Thyroid gland (tissue), 4 donors: ENCODE measurements around the gene EIF2S3. TPM values are rescaled to one million over a fixed set of nuclear protein-coding genes. Genes with fewer than 3 reads are reported as not detected.

Experiments
- DNase-seq, 2 donors: peaks; one replicate each; pipeline ENCODE4 v3.0.0-alpha.2; 2019
- H3K27ac ChIP-seq, 3 donors: fragments of 200-600 bp; sonication (generic); 1 replicate in 2 of 3; 2 replicates in 1 of 3; pipeline ENCODE4 v1.5.1; 2016 to 2019; ENCODE audit warnings: mild to moderate bottlenecking in 1 of 3, moderate library complexity in 1 of 3
- H3K27me3 ChIP-seq: fragments of 200-600 bp; sonication (generic); one replicate; pipeline ENCODE4 v1.5.1; 2019
- H3K36me3 ChIP-seq, 2 donors: fragments of 200-600 bp; sonication (generic); one replicate each; pipeline ENCODE4 v1.5.1; 2016 to 2019
- H3K4me1 ChIP-seq, 2 donors: fragments of 200-600 bp; sonication (generic); one replicate each; pipeline ENCODE4 v1.5.1; 2017 to 2019
- H3K4me3 ChIP-seq, 3 donors: fragments of 200-600 bp; sonication (generic); replicated peaks in 1 of 3; 1 replicate in 2 of 3; 2 replicates in 1 of 3; pipeline ENCODE4 v1.5.1; 2016; ENCODE audit warnings: mild to moderate bottlenecking in 1 of 3
- H3K9me3 ChIP-seq: fragments of 200-600 bp; sonication (generic); one replicate; pipeline ENCODE4 v1.5.1; 2017
- CTCF ChIP-seq, 6 experiments: fragments of 200-600 bp in 3 of 6; fragments of 450-650 bp in 3 of 6; sonication (generic) in 3 of 6; IDR thresholded peaks; one replicate each; pipeline ENCODE4 v1.5.1; 2016 to 2019; ENCODE audit warnings: antibody characterized with exemption in 6 of 6, mild to moderate bottlenecking in 2 of 6, inconsistent platforms in 1 of 6, moderate library complexity in 1 of 6
- POLR2A ChIP-seq, 2 donors: fragments of 450-650 bp; IDR thresholded peaks; one replicate each; pipeline ENCODE4 v1.6.1; 2017; ENCODE audit warnings: antibody characterized with exemption in 2 of 2, mild to moderate bottlenecking in 2 of 2, moderate library complexity in 1 of 2
- WGBS, 2 donors: methylation state at CpG; one replicate each; pipeline ENCODE4 v1.1.5; 2017; 5-methylcytosine and 5-hydroxymethylcytosine counted together
- intact Hi-C: fragments of 100-400 bp; cut with DNase I; formaldehyde crosslinking; loops from one replicate; pipeline ENCODE4 v1.15.1; 2023
- total RNA-seq, 4 donors: library from RNA; depleted of rRNA; stranded (reverse); fragments of >200 nt; gene quantifications; one replicate each; pipeline ENCODE4 v1.2.3, GENCODE V29; 2016

EIF2S3 gene
- total RNA-seq, 4 donors from 2014 or later = 115 to 176 (median 138) TPM

GRCh38 chrX:24017674-24018073 is 37.1 kb upstream of the EIF2S3 start:
- 92 to 98% methylated on average over 9 of the region's 9 CpGs for WGBS, 2 donors
- H3K9me3 ChIP-seq = no peaks in the 10 kb centered on the region
- DNase-seq = no peak
- no peak overlapping the region for H3K27ac ChIP-seq
- TF ChIP-seq POLR2A (IDR thresholded peaks at IDR 0.05) (no peak), CTCF (IDR thresholded peaks at IDR 0.05) (no peak)
- no peaks in the 10 kb centered on the region for H3K36me3 ChIP-seq
- H3K4me1 ChIP-seq = peaks cover 3 to 4% of the 10 kb centered on the region in 2 donors
- intact Hi-C loops = no loop called here
- no peak overlapping the region for H3K4me3 ChIP-seq
- no peaks in the 10 kb centered on the region for H3K27me3 ChIP-seq

- intact Hi-C loops = no loop called here
- no peaks in the 10 kb centered on the region for H3K9me3 ChIP-seq
- no peak overlapping the region for H3K27ac ChIP-seq
- no peaks in the 10 kb centered on the region for H3K36me3 ChIP-seq
- no peaks in the 10 kb centered on the region for H3K27me3 ChIP-seq
- no peak for DNase-seq
- no peak for TF ChIP-seq POLR2A (IDR thresholded peaks at IDR 0.05)
- no peak for TF ChIP-seq CTCF (IDR thresholded peaks at IDR 0.05)
- H3K4me3 ChIP-seq = no peak overlapping the region
- WGBS, 2 donors = 46 to 84% methylated on average over 4 of the region's 4 CpGs
- H3K4me1 ChIP-seq = peaks cover 4 to 7% of the 10 kb centered on the region in 2 donors
These were observed 35.9 kb upstream of the EIF2S3 start for GRCh38 chrX:24018809-24019208.

- TF ChIP-seq POLR2A (IDR thresholded peaks at IDR 0.05) = no peak
- no peak for TF ChIP-seq CTCF (IDR thresholded peaks at IDR 0.05)
- H3K27ac ChIP-seq = no peak overlapping the region
- WGBS, 2 donors = 76 to 86% methylated on average over 3 to 7 of the region's 7 CpGs
- no peak overlapping the region for H3K4me3 ChIP-seq
- no peak for DNase-seq
- H3K27me3 ChIP-seq = no peaks in the 10 kb centered on the region
- peaks cover 4 to 7% of the 10 kb centered on the region in 2 donors for H3K4me1 ChIP-seq
- no peaks in the 10 kb centered on the region for H3K36me3 ChIP-seq
- H3K9me3 ChIP-seq = no peaks in the 10 kb centered on the region
- intact Hi-C loops = no loop called here
These were observed 35.3 kb upstream of the EIF2S3 start for GRCh38 chrX:24019448-24019847.

GRCh38 chrX:24020306-24020876 is 34.4 kb upstream of the EIF2S3 start:
- DNase-seq = no peak
- TF ChIP-seq CTCF (IDR thresholded peaks at IDR 0.05) (no peak), POLR2A (IDR thresholded peaks at IDR 0.05) (no peak)
- Histone ChIP-seq H3K27me3 (no peaks in the 10 kb centered on the region), H3K4me3 (no peak overlapping the region), H3K36me3 (no peaks in the 10 kb centered on the region), H3K4me1 (peaks cover 4 to 7% of the 10 kb centered on the region in 2 donors), H3K27ac (no peak overlapping the region), H3K9me3 (no peaks in the 10 kb centered on the region)
- intact Hi-C loops = no loop called here
- 74 to 83% methylated on average over 3 of the region's 3 CpGs for WGBS, 2 donors

GRCh38 chrX:24023544-24023943 is 31.2 kb upstream of the EIF2S3 start:
- H3K4me3 ChIP-seq = peak overlapping the region in 1 of 3 donors; percentile 48
- 33 to 35% methylated on average over 1 of the region's 1 CpG for WGBS, 2 donors
- intact Hi-C loops = no loop called here
- H3K4me1 ChIP-seq = peaks cover 3 to 7% of the 10 kb centered on the region in 2 donors
- no peak for DNase-seq
- no peaks in the 10 kb centered on the region for H3K9me3 ChIP-seq
- TF ChIP-seq CTCF (IDR thresholded peaks at IDR 0.05) = no peak
- no peak for TF ChIP-seq POLR2A (IDR thresholded peaks at IDR 0.05)
- H3K27ac ChIP-seq = no peak overlapping the region
- H3K36me3 ChIP-seq = no peaks in the 10 kb centered on the region
- H3K27me3 ChIP-seq = no peaks in the 10 kb centered on the region
